Measurements from ENCODE around the gene SDF2L1.

SDF2L1 gene

GRCh38 chr22:21622011-21622918 lies 19.8 kb upstream of the SDF2L1 start:
- DNase-seq = no peak

- DNase-seq = no peak
These were observed 19.0 kb upstream of the SDF2L1 start for GRCh38 chr22:21622919-21623647.

GRCh38 chr22:21623648-21623970 lies 18.5 kb upstream of the SDF2L1 start:
- no peak for DNase-seq

- peak; percentile 5 for DNase-seq
These were observed 17.8 kb upstream of the SDF2L1 start for GRCh38 chr22:21624120-21624879.

- no peak for DNase-seq
These were observed 17.0 kb upstream of the SDF2L1 start for GRCh38 chr22:21624880-21625791.

GRCh38 chr22:21626073-21626734 lies 15.9 kb upstream of the SDF2L1 start:
- DNase-seq = no peak

GRCh38 chr22:21626735-21627469 lies 15.2 kb upstream of the SDF2L1 start:
- DNase-seq = no peak

GRCh38 chr22:21628386-21629254 lies 13.5 kb upstream of the SDF2L1 start:
- no peak for DNase-seq

- DNase-seq = peak; percentile 79
These were observed 12.6 kb upstream of the SDF2L1 start, which contains the start of gene YDJC for GRCh38 chr22:21629255-21630149. Gene YDJC, minus strand, starts transcription at chr22:21630022. Its CDS starts 8 bp downstream, at chr22:21630014.

GRCh38 chr22:21631025-21631424 lies 11.1 kb upstream of the SDF2L1 start:
- no peak for DNase-seq

- DNase-seq = peak; percentile 92
These were observed 9.7 kb upstream of the SDF2L1 start, which contains the start of gene CCDC116 for GRCh38 chr22:21632237-21632895. Gene CCDC116, plus strand, starts transcription at chr22:21632760. Its CDS starts 422 bp downstream, at chr22:21633182.

- DNase-seq = no peak
These were observed 9.2 kb upstream of the SDF2L1 start for GRCh38 chr22:21632931-21633330.

- no peak for DNase-seq
These were observed 8.6 kb upstream of the SDF2L1 start for GRCh38 chr22:21633481-21633880.

- DNase-seq = no peak
These were observed 8.0 kb upstream of the SDF2L1 start for GRCh38 chr22:21634081-21634480.

GRCh38 chr22:21634844-21635243 lies 7.3 kb upstream of the SDF2L1 start:
- no peak for DNase-seq

GRCh38 chr22:21635771-21636510 lies 6.2 kb upstream of the SDF2L1 start:
- no peak for DNase-seq

GRCh38 chr22:21636629-21637218 lies 5.4 kb upstream of the SDF2L1 start:
- no peak for DNase-seq

Measured in SHP77 treated with DMSO at 0.1 percent for 48 hours (cell line).